Ascending aorta (tissue), 2 donors: ENCODE results near the gene TNFAIP8. TPM values are rescaled to one million over a fixed set of nuclear protein-coding genes. Genes with fewer than 3 reads are reported as not detected.

Experiments
- DNase-seq, 2 donors: peaks; one replicate each; pipeline ENCODE4 v3.0.0-alpha.2; 2019; ENCODE audit warnings: low spot score in 2 of 2
- H3K27ac ChIP-seq, 2 donors: fragments of 200-600 bp; sonication (generic); one replicate each; pipeline ENCODE4 v1.5.1; 2016 to 2017; ENCODE audit warnings: mild to moderate bottlenecking in 1 of 2
- H3K27me3 ChIP-seq: fragments of 200-600 bp; sonication (generic); one replicate; pipeline ENCODE4 v1.5.1; 2017
- H3K36me3 ChIP-seq, 2 donors: fragments of 200-600 bp; sonication (generic); one replicate each; pipeline ENCODE4 v1.5.1; 2016
- H3K4me1 ChIP-seq, 2 donors: fragments of 200-600 bp; sonication (generic); one replicate each; pipeline ENCODE4 v1.5.1; 2016 to 2017; ENCODE audit warnings: mild to moderate bottlenecking in 1 of 2
- H3K4me3 ChIP-seq, 2 donors: fragments of 200-600 bp; sonication (generic); one replicate each; pipeline ENCODE4 v1.5.1; 2016 to 2017; ENCODE audit warnings: mild to moderate bottlenecking in 1 of 2
- H3K9me3 ChIP-seq, 2 donors: fragments of 200-600 bp; sonication (generic); one replicate each; pipeline ENCODE4 v1.5.1; 2016
- CTCF ChIP-seq, 3 experiments: fragments of 200-600 bp in 2 of 3; fragments of 450-650 bp in 1 of 3; sonication (generic) in 2 of 3; IDR thresholded peaks; one replicate each; pipeline ENCODE4 v1.5.1; 2016 to 2019; ENCODE audit warnings: antibody characterized with exemption in 3 of 3, mild to moderate bottlenecking in 1 of 3, moderate library complexity in 1 of 3
- intact Hi-C: fragments of 100-400 bp; cut with DNase I; formaldehyde crosslinking; loops from one replicate; pipeline ENCODE4 v1.15.1; 2023
- total RNA-seq: library from RNA; depleted of rRNA; stranded (reverse); fragments of >200 nt; gene quantifications from one replicate; pipeline ENCODE4 v1.1.0, GENCODE V29; 2016

The TNFAIP8 gene
- total RNA-seq, 1 donor from 2014 or later: 3.5 TPM

DNA sequence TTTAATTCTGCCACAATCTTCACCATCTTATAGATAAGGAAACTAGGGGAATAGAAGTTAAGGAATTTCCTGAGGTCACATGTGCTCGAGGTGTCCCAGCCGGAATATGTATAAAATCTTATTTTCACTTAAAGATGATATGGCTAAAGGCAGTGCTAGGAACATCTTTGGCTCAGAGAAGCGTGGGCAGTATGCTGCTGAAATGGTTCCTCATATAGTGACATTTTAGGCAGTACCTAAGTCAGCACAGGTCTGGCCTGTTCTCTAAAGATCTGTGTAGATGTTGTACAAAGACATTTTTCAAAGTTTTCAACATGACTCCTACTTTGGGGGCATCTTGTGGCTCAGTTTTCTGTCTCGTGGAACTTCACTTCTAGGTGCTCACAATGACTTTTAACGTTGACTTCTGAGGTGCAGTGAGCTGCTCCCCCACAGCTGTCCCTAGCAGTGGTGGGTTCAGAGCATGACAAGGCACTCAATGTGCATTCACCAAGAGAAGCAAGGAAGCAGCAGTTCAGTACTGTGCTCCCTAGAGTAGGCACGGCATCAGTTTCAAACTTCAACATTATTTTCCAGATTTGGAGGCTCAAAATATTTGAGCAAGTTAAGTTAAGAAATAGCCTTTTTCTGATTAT, 40.3 kb downstream of the TNFAIP8 start:
- Histone ChIP-seq H3K4me3 (no peak overlapping the region), H3K27ac (no peak overlapping the region), H3K4me1 (peaks cover 0 to 14% of the 10 kb centered on the region in 2 donors), H3K36me3 (no peaks in the 10 kb centered on the region), H3K9me3 (no peaks in the 10 kb centered on the region), H3K27me3 (no peaks in the 10 kb centered on the region)
- intact Hi-C loops: no loop called here
- no peak for TF ChIP-seq CTCF (IDR thresholded peaks at IDR 0.05)
- DNase-seq: no peak

DNA sequence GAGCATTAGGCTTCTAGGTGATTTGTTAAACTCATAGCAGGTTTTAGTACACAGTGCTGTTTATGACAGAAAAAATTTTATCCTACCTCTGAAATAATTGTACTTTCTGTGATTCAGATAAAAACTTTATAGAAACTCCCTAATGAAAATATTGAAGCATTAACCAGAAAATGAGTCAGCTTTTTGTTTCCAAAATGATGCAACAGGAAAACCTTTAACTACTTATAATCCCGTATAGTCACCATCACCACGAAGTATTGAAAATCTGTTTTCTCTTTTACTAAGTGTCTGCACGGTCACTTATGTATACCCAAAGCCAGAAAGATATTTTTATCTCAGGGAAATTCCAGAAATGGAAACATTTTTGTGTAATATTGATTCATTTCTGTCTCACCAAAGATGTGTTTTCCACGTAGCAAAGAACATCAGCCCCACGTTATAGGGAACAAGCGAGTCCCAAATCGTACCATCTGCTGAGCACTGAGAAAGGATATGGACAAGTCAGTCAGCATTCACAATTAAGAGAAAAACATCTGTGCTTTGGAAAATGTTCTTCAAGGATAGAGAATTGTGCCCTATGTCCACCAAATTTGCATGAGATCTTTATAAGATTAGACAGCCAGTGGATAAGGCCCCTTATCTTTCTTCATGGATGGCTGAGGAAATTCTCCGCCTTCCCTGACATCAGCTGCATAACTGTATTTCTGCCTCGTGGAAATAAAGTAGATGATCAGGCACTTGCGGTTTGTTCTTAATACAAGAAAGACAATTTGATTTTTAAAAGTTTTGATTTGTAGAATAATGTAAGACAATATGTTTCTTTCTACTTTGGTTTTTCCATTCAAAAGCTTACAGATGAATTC, 41.9 kb downstream of the TNFAIP8 start:
- no peaks in the 10 kb centered on the region for H3K36me3 ChIP-seq
- TF ChIP-seq CTCF (IDR thresholded peaks at IDR 0.05): no peak
- no peak for DNase-seq
- intact Hi-C loops: loop anchor here (2.0 kb wide), 1 partner anchor 41 kb away; the partner anchor contains the start of gene TNFAIP8
- H3K27me3 ChIP-seq: no peaks in the 10 kb centered on the region
- no peaks in the 10 kb centered on the region for H3K9me3 ChIP-seq
- peaks cover 0 to 14% of the 10 kb centered on the region in 2 donors for H3K4me1 ChIP-seq
- H3K27ac ChIP-seq: no peak overlapping the region
- H3K4me3 ChIP-seq: peak overlapping the region in 1 of 2 donors; percentile 18

- peak overlapping the region in 1 of 2 donors; percentile 18 for H3K4me3 ChIP-seq
- DNase-seq: peak; percentile 53 to 91
- peaks cover 0 to 9% of the 10 kb centered on the region in 2 donors for H3K4me1 ChIP-seq
- H3K27me3 ChIP-seq: no peaks in the 10 kb centered on the region
- H3K27ac ChIP-seq: peak overlapping the region; percentile 41 to 62
- no peaks in the 10 kb centered on the region for H3K9me3 ChIP-seq
- no peaks in the 10 kb centered on the region for H3K36me3 ChIP-seq
- intact Hi-C loops: loop anchor here (1.0 to 2.0 kb wide), 2 partner anchors 42 to 131 kb away; partner anchors contain the start of gene TNFAIP8
- TF ChIP-seq CTCF (IDR thresholded peaks at IDR 0.05): no peak
These were observed 43.1 kb downstream of the TNFAIP8 start for GRCh38 chr5:119398727-119399466.

DNA sequence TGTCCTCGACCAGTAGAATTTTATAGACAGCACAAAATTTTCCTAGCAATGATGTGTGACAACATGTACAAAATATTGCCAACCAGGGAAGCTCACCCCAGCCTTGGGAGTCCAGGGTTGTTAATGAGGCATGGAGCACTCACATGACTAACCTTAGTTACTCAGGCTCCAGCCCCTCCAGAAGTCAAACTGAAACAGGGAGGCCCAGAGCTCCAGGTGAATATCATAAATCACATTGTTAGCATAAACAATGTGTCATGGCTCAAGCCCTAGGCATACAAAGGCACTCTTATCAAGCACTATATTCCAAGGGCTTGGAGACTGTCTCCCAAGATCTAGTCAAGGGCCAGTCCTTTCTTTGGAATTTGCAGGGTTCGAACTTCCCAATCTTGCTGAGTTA, 44.4 kb downstream of the TNFAIP8 start:
- Histone ChIP-seq H3K4me1 (peaks cover 0 to 6% of the 10 kb centered on the region in 2 donors), H3K4me3 (no peak overlapping the region), H3K27ac (peak overlapping the region; percentile 41 to 62), H3K9me3 (no peaks in the 10 kb centered on the region), H3K27me3 (no peaks in the 10 kb centered on the region), H3K36me3 (no peaks in the 10 kb centered on the region)
- intact Hi-C loops: no loop called here
- no peak for TF ChIP-seq CTCF (IDR thresholded peaks at IDR 0.05)
- DNase-seq: no peak

GRCh38 chr5:119402081-119402480, 46.3 kb downstream of the TNFAIP8 start:
- TF ChIP-seq CTCF (IDR thresholded peaks at IDR 0.05): no peak
- Histone ChIP-seq H3K27me3 (no peaks in the 10 kb centered on the region), H3K36me3 (no peaks in the 10 kb centered on the region), H3K4me1 (peaks cover 0 to 6% of the 10 kb centered on the region in 2 donors), H3K9me3 (no peaks in the 10 kb centered on the region), H3K27ac (no peak overlapping the region), H3K4me3 (no peak overlapping the region)
- intact Hi-C loops: no loop called here
- DNase-seq: no peak
